HUDEP-2 (cell line): ENCODE results near the gene PFKM.
"Not testable (repeated sequence)": the region's sequence is repeated elsewhere in the genome, so short reads cannot be mapped to it uniquely, and the experiment has no call there.

Experiments used
- DNase-seq, 76 experiments: peaks; one replicate each; lab custom pipeline; 2025; ENCODE audit not compliant: unreplicated experiment in 76 of 76; lab: John Stamatoyannopoulos, UW

PFKM gene

DNA sequence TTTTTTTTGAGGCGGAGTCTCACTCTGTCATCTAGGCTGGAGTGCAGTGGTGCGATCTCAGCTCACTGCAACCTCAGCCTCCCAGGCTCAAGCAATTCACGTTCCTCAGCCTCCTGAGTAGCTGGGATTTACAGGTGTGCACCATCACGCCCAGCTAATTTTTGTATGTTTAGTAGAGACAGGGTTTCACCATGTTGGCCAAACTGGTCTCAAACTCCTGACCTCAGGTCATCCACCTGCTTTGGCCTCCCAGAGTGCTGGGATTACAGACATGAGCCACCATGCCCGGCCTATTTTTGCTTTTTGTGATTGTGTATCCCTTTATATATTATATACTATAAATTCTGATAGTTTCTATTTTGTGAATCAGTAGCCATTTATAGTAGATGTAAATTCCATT is 36.6 kb downstream of the PFKM start:
- not testable (repeated sequence) for DNase-seq

DNA sequence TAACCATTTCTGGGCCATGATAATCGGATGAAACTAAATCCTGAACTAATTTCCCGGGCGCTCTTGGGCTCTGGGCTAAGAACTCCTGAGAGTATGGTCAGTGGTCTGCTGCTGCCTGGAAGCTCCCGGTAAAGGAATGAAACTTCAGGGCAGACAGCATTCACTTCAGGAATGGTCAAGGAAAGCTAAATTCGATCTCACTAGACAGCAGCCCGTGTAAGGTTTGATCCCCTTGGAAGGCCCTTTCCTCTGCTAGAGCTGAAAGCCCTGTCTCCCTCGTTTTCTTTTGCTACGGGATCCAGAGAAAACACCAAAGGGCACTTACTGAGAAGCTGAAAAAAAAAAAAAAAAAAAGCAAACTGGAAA is 37.5 kb downstream of the PFKM start:
- DNase-seq: no peak

DNA sequence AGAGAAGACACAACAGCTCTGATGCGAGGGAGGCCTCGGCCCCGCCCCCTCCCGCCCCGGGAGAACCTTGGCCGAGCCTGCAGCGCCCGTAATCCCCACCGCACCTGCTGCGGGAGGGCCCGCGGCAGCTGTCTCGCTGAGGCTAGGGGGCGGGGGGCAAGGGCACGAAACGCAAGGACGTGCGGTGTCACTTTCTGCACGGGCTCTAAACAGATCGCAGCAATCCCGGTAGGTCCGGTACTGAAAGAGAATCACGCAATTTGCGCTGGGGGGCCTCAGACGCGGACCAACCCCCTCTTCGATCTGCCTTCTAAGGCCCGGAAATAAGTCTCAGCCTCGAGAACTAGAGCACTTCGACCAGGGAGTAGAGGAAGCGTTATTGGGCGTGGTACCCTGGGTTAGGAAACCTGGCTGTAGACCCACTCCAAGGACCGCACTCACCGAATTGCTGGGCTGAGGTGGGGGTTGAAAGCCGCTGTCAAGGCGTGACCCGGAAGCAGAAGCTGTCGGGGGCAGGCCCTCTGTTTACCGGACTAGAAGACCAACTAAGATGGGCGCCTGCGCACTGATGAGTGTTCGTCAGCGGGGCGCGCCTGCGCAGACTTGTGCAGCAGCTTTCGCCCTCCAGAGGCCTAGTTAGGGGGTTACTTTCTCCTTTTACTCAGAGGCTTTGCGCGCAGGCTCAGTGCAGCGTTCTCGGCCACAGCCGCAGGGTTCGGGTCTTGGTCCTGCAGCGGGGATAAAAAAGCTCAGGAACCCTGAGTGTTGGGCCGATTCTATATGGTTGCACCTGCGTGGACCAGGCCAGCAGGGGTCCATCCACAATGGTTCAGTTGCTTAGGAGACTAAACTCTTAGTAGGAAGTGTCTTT is 38.1 kb downstream of the PFKM start, which contains the start of gene ASB8:
Gene ASB8 (minus strand): TSS at position 498 of the 871 bp plus-strand sequence. CDS start 4,019 bp downstream, outside the sequence.
- DNase-seq: peak; percentile 45 to 98 (median 95)

DNA sequence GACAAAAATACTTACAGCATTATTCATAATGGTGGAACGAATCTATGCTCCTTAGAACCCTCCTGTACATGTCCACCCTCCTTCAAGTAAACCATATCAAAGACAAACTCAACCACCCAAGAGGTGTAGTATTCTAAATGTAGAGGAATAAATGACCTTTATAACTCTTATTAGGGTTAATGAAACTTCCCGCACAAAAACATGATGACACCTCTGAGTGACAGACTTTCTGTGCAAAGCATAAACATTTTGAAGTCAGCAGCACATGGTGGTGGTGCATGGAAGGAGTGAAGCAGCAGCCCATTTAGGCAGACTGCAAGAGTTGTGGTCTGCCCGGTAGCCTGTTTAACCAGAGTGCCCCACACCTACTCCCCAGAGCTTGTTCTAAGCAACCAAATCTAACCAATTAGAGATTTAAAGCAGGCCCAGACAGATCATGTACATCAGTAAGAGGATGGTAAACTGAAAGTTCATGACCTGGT is 38.8 kb downstream of the PFKM start:
- peak in 1 of 76 experiments; percentile 22 for DNase-seq

DNA sequence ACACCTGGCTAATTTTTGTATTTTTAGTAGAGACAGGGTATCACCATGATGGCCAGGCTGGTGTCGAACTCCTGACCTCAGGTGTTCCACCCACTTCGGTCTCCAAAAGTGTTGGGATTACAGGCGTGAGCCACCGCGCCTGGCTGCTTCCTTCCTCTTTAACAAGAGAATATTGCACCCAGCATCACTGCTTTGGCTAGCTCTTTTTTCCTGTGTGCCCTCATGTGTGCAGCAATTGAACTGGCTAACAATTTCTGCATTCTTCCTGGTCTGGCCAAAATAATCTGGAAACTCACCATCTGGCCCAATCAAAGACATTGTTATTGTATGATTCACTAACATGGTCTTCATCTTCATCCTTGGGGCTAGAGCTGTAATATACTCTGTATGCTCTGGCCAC is 40.9 kb downstream of the PFKM start:
- DNase-seq: no peak

DNA sequence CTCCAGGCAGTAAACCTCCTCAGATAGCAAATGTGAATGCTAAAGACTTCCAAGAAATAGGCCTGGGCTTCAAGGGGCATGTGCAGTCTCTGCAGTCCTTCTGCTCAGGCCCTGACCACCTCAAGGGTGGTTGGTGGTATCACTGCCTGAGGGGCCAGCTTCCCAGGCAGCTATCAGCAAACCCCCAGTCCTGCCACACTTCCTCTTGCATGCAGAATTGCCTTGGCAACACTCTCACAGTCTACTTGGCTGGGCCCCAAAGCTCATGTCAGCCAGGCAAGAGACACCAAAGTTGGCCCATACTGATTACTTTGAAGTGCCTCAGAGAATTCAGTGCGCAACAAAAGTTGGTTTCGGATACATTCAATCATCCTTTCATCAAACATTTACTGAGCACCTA is 41.6 kb downstream of the PFKM start:
- DNase-seq: peak in 73 of 76 experiments; percentile 9 to 87 (median 73)

DNA sequence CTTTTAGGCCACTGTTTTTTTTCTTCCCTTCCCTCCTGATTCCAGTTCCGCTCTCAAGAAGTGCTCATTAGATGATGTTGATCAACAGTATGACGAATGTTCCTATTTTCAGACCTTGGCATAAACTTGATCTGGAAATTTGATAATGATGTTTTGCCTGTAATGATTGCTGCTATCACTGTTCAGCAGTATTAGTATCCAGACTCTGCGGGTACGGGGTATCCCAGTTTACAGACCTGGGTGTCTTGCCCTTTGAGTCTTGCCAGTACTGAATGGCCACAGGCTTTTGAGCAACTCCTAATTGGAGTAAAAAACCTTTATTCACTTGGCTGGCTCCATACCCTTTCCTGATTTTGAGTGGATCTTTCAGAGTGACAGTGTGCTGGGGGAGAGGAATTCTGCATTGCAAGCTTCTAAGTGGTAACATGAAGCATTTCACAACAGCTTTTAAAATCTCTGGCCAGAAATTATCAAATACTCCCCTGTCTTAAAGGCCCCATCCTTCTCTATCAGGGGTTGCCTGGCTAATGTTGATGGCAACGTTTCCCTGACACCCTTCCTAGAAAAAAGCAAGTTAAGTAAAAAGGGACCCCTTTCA is 44.1 kb downstream of the PFKM start:
- DNase-seq: no peak

DNA sequence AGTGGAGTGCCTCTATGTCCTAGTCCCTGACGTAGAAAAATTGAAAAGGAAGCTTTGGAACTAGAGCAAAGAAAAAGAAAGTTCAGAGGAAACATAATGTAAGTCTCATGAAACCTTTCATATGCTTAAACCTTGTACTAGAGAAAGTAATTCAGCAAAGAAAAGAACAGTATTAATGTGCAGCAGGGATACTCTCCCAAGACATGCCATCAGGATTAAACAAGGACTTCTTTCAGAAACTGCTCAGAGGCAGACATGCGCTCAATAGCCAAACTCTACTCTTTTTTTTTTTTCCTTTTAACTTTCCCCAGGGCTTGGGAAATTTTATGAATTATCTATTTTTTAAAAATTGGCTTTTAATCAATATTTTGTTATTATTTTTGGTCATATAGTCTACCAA is 45.3 kb downstream of the PFKM start:
- DNase-seq: no peak

DNA sequence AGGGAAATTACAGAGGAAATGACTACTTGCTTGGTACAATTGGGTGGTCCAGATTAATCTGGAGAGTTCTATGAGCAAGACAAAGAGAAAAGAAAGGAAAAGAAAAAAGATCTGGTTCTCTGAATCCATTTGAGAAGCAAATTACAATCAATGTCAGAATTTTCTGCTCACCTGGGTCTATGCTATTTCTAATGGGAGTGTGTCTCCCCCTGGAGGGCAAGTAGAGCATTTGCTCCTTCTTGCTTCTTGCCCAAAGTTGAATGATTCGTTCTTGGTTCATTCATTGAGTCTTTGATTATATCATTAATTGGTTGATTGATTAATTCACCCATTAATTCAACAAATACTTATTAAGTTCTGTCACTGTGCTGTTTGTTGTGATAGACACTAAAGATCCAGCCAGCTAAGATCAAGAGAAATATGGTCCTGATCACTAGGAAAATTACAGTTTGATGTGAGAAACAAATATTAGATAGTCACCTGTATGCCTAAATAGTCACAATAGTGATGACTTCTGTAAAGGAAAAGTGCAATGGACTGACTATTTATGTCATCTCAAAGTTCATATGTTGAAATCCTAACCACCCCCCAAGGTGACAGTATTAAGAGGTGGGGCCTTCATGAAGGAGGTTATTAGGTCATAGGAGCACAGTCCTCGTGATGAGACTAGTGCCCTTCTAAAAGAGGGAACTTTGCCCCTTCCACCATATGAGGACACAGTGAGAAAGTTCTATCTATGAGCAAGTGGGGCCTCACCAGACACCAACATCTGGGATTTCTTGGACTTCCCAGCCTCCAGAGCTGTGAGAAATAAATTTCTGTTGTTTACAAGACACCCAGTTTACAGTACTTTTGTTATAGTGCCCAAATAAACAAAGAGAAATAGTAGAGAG is 46.2 kb downstream of the PFKM start:
- peak in 40 of 76 experiments; percentile 4 to 64 (median 34) for DNase-seq

DNA sequence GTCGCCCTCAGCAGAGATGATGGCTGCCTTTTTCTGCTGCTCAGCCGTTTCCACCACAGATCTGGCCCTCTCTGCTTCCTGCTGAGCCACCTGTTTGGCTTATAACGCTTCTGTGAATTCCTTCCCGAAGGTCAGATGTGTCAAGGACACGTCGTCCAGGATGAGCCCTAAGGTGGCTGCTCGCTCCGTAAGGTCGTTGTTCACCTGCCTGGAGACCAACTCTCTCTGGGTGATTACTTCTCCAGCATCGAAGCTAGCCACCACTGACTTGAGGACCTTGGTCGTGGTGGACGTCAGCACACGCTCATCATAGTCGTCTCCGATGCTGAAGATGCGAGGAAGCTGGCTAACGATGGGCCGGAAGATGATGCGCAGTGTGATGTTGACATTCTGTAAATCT is 49.8 kb downstream of the PFKM start:
- no peak for DNase-seq

DNA sequence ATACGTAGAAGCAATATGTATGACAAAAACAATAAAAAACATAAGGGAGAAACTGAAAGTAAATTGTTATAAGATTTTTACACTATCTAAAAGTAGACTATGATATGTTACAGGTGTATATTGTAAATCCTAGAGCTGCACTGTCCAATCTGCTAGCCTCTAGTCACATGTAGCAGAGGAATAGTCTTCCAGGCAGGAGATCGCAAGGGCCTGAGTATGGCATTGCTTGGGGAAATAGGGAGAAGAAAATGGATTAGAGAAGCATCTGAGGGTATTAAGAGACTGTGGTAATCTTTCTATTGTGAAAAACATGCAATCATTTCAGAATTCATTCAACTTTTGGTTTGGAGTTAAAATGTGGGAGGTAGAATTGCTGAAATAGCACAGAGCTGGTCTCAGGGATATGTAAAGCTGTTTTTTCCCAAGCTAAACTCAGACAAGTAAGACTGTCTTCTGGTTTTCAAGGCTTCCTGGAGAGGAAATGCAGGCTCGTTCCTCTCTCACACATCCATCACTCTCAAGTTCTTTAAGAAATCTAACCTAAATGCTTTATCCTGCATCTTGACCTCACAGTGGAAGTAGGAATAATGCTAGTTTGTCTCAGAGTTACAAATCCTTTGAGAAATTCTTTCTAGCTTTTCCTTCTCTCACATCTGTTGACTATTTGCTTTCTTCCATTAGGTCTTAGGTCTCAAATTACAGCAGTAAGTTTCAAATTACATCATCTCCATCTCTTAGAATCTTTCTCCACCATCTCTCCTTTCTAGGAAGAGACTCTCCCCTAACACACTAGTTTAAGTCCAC is 56.7 kb downstream of the PFKM start:
- no peak for DNase-seq

DNA sequence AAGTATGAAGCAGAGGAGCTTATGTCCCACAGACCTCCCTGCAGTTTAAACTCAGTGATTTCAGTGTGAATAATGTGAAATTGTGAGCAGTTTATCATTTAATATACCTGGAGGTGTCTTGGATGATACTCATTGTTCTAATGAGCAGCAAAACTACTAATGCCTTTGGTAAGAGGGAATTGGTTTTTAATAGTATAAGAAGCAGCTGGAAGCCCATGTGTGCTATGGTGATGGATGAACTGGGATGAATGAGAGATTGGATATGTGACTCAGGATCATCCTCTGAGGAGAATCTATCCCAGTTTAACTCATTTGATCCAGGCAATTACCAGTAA is 57.2 kb downstream of the PFKM start:
- DNase-seq: no peak

DNA sequence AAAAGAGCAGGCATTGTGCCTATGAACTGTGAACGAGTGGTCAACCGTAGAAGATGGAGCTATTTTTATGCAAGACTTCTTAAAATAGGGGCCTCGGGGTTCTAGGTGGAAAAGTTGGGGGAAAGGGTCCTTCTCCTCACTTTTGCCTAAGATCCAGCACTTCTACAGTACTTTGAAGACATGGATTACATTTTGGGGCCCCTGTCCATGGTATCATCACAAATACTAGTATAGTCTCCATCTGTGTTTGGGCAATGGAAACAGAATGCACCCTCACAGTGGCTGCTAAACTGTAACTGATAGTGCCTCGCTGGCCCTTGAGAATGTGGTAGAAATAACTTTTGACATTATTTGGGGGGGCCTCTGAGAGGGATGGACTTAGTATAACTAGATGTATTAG is 58.8 kb downstream of the PFKM start:
- DNase-seq: no peak

DNA sequence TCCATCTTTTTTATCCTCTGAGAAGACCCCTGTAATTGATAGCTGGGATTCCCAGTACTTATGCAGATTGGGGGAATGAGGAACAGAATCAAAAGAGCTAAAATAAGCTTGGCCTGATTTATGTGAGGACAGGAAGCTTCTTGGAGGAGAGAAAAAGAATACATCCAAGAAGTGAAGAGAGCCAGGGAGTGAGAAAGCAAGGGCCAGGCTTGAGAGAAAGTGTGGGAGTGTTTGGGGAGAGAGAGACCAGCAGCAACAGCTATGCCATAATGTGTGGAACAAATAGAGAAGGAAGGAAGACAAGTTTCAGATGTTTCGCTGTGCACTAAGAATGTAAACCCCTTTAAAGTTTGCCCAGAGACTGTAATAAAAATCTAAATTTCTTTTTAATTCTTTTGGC is 60.3 kb downstream of the PFKM start:
- no peak for DNase-seq

DNA sequence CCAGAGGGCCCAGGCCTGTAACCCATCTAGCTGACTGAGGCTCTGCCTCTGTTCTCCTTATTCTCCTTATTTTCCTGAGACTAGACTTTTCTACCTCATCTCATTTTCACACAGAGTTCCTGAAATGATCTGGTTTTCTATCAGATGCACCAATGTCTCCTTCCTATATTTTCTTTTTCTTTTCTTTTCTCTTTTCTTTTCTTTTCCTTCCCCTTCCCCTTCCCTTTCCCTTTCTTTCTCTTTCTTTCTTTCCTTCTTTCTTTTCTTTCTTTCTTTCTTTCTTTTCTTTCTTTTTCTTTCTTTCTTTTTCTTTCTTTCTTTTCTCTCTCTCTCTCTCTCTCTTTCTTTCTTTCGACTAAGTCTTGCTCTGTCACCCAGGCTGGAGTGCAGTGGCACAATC is 61.3 kb downstream of the PFKM start:
- no peak for DNase-seq

DNA sequence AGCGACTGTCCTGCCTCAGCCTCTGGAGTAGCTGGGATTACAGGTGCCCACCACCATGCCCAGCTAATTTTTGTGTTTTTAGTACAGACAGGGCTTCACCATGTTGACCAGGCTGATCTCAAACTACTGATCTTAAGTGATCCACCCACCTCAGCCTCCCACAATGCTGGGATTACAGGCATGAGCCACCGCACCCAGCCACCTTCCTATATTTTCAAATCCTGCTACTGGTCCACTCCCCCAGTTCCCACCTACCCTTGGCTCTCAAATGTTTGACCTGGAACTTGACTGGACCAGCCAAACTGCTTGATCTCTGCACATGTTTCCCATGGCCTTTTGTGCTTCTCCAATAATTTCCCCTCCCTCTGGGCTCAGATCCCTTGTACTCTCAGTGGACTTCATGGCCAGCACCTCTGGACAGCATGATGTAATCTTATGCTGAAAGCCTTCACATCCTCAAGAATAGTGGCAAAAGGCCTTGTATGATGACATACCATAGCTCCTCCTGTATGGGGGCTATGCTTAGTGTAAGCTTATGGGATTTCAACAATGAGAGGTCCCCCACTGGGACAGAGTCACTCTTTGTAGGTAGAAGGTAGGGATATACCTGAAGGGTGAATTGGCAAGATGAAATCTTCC is 61.8 kb downstream of the PFKM start:
- DNase-seq: no peak

DNA sequence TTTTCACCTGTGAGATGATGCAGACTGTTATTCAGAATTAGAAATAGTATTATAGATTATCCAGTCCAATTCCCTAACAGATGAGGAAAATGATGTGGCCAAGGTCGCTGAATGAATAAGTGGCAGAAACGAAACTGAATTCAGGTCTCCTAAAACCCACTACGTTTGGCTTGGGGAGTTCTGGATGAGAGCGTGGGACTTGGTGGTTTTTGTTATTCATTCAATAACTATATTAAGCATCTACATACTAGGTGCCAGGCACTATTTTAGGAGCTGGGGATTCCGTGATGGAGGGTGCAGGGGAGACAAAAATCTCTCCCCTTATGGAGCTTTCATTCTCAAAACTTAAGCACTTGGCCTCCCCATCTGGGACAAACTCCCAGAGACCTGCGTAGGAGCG is 63.5 kb downstream of the PFKM start:
- DNase-seq: no peak

DNA sequence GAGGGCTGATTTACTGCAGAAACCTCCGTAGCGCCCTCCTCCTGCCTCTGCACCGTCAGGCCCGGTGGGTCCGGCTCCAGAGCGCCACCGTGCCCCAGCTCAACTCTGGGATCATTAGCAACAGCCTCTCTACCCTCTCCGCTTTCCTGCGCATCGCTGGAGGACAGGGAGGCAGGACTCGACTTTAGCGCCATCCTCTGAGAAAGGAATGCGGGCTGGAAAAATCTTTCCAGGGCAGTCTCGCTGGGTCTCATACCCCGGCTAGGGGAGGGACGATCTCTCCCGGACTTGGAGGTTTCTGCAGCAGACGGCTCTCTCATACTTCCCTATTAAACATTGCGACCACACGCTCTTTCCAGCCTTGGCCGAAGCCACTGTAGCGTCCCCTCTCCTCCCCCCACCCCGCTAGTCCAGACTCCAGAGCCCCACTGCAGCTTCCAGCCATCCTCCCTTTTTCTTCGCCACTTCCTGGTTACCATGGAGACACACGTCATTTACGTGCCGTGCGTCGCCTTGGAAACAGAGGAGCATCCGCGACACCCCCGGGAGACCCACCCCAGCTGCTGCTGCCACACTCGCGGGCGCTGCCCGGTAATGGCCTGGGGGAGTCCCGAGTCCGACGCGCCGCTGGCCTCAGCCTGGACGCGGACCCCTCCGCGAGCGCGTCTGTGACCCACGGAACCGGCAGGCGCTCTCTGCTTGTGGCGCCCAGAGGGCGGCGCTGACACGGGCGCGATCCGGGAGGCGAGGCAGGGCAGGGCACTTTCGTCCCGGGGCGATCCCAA is 64.1 kb downstream of the PFKM start, which contains the start of gene CCDC184:
Gene CCDC184 (plus strand): TSS at position 554 of the 785 bp plus-strand sequence. CDS start 479 bp downstream, outside the sequence.
- peak in 27 of 76 experiments; percentile 3 to 43 (median 18) for DNase-seq
